Measurements from ENCODE around the gene LRG1. TPM values are rescaled to one million over a fixed set of nuclear protein-coding genes. Genes with fewer than 3 reads are reported as not detected.

LRG1 gene
- total and polyA plus RNA-seq, 9 of the 15 experiments (the other 6 are each of a cell fraction or from before 2014, with no cell fraction given), result 1.5 to 11.9 (median 8.7) TPM

DNA sequence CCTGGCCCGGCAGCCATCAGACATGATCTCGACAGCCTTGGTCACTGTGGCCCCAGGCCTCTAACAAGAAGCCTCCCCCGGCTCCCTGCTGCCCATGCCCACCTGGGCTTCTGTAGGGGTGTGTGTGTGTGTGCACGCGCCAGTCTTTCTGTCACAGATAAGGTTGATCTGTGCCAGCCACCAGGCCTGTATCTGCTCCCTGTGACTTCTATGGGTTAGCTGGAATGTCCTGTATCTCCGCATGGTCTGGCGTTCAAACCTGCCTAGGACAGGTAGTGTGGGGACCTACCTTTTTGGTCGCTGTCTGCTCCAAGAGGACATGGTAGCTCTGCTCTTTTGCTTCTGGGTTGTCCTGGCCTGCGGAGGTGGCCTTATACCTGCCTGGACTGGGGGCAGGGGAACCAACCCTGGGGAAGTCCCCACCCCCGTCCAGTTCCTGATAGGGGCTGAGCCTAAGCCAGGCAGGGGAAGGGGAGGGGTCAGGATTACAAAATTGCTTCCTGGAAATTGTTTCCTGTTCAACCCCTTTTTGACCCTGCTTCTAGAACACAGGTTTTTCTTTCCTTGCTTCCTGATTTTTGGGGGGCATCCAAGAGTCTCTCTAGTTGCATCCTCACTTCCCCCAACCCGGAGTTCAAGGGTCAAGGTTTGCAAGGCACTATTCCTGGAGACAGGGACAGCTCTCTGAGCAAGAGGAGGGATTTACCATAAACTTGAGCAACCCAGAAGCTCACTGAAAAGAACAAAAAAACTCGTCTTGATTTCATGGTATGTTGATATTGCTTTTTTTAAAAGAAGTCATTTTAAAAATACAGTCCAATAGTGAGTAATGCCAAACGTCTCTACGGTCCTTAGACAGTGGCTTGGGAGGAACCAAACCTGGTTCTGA is at the start of gene LRG1 (continued):
- TF ChIP-seq, protein P1, sequence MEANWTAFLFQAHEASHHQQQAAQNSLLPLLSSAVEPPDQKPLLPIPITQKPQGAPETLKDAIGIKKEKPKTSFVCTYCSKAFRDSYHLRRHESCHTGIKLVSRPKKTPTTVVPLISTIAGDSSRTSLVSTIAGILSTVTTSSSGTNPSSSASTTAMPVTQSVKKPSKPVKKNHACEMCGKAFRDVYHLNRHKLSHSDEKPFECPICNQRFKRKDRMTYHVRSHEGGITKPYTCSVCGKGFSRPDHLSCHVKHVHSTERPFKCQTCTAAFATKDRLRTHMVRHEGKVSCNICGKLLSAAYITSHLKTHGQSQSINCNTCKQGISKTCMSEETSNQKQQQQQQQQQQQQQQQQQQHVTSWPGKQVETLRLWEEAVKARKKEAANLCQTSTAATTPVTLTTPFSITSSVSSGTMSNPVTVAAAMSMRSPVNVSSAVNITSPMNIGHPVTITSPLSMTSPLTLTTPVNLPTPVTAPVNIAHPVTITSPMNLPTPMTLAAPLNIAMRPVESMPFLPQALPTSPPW (CRISPR knock-in tag; IDR thresholded peaks at IDR 0.05), result peak; percentile 77
- TF ChIP-seq POLR2B (IDR thresholded peaks at IDR 0.05; ENCODE audit: low read depth, partially characterized antibody) (peak; percentile 72), L3MBTL2 (IDR thresholded peaks at IDR 0.05) (0 out of 2 replicates have a peak, but pooled peaks have one; percentile 18), PYGO2 (tag; IDR thresholded peaks at IDR 0.05) (no peak), PHF8 (IDR thresholded peaks at IDR 0.05; ENCODE audit: borderline replicate concordance, low read length) (peak; percentile 81; the same call in 1 of the 2 replicates), HLTF (IDR thresholded peaks at IDR 0.05) (no peak), ATF3 (IDR thresholded peaks at IDR 0.05) (no peak), ATF3 (CRISPR knock-in tag; conservative IDR thresholded peaks at IDR 0.05) (no peak; the same call in 1 of the 2 replicates), ZC3H11A (IDR thresholded peaks at IDR 0.05; ENCODE audit: low read depth, low read length) (no peak), E2F6 (IDR thresholded peaks at IDR 0.05; ENCODE audit: borderline replicate concordance in 1 of 2, extremely low read depth in 1 of 2, insufficient read depth in 1 of 2, insufficient read length in 1 of 2, low read depth in 1 of 2, low read length in 1 of 2, poor library complexity in 1 of 2, severe bottlenecking in 1 of 2) (no peak), MXI1 (IDR thresholded peaks at IDR 0.05; ENCODE audit: low read depth, low read length) (no peak), ZBTB7A (IDR thresholded peaks at IDR 0.05; ENCODE audit: borderline replicate concordance, control insufficient read depth, low read depth, low read length) (peak; percentile 51; the same call in 1 of the 2 replicates), NELFE (IDR thresholded peaks at IDR 0.05; ENCODE audit: insufficient read depth, insufficient read length) (no peak), MTA1 (IDR thresholded peaks at IDR 0.05; ENCODE audit: borderline replicate concordance) (peak; percentile 30; the same call in 1 of the 2 replicates), ZNF384 (IDR thresholded peaks at IDR 0.05; ENCODE audit: low read depth, low read length) (no peak), PRPF4 (IDR thresholded peaks at IDR 0.05; ENCODE audit: insufficient read depth, low read depth, low read length, poor library complexity, severe bottlenecking) (no peak), RFX7 (CRISPR knock-in tag; IDR thresholded peaks at IDR 0.05) (no peak), TAF7 (tag; IDR thresholded peaks at IDR 0.05) (no peak), RAD51 (IDR thresholded peaks at IDR 0.05; ENCODE audit: borderline replicate concordance, low read depth) (no peak), ZKSCAN1 (IDR thresholded peaks at IDR 0.05; ENCODE audit: low read depth, low read length) (no peak)
- TF ChIP-seq, protein P2, sequence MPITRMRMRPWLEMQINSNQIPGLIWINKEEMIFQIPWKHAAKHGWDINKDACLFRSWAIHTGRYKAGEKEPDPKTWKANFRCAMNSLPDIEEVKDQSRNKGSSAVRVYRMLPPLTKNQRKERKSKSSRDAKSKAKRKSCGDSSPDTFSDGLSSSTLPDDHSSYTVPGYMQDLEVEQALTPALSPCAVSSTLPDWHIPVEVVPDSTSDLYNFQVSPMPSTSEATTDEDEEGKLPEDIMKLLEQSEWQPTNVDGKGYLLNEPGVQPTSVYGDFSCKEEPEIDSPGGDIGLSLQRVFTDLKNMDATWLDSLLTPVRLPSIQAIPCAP (CRISPR knock-in tag; IDR thresholded peaks at IDR 0.05; ENCODE audit: borderline replicate concordance), result no peak
- TF ChIP-seq, protein P3, sequence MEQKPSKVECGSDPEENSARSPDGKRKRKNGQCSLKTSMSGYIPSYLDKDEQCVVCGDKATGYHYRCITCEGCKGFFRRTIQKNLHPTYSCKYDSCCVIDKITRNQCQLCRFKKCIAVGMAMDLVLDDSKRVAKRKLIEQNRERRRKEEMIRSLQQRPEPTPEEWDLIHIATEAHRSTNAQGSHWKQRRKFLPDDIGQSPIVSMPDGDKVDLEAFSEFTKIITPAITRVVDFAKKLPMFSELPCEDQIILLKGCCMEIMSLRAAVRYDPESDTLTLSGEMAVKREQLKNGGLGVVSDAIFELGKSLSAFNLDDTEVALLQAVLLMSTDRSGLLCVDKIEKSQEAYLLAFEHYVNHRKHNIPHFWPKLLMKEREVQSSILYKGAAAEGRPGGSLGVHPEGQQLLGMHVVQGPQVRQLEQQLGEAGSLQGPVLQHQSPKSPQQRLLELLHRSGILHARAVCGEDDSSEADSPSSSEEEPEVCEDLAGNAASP (IDR thresholded peaks at IDR 0.05), result no peak
